Stomach smooth muscle (tissue), 2 donors: ENCODE data around the gene HOXD8.

Experiments
- H3K27ac ChIP-seq: one replicate; pipeline ENCODE4 v1.7.0; 2013; ENCODE audit warnings: mild to moderate bottlenecking, low read length, inconsistent platforms
- H3K27me3 ChIP-seq, 2 donors: one replicate each; pipeline ENCODE4 v1.7.0; 2013; ENCODE audit warnings: low read length in 2 of 2; ENCODE audit not compliant: insufficient read depth in 2 of 2, control insufficient read depth in 1 of 2
- H3K36me3 ChIP-seq, 2 donors: one replicate each; pipeline ENCODE4 v1.7.0; 2013; ENCODE audit warnings: low read length in 2 of 2; ENCODE audit not compliant: control insufficient read depth in 2 of 2, insufficient read depth in 2 of 2
- H3K4me1 ChIP-seq: one replicate; pipeline ENCODE4 v1.7.0; 2013; ENCODE audit warnings: low read length; ENCODE audit not compliant: control insufficient read depth, insufficient read depth
- H3K4me3 ChIP-seq, 2 donors: one replicate each; pipeline ENCODE4 v1.7.0; 2013; ENCODE audit warnings: low read length in 2 of 2
- H3K9ac ChIP-seq, 2 donors: one replicate each; pipeline ENCODE4 v1.7.0; 2013; ENCODE audit warnings: low read length in 2 of 2, mild to moderate bottlenecking in 1 of 2
- H3K9me3 ChIP-seq, 2 donors: one replicate each; pipeline ENCODE4 v1.7.0; 2013; ENCODE audit warnings: low read length in 2 of 2; ENCODE audit not compliant: control insufficient read depth in 2 of 2
- donor health status: healthy.
- donor health status: Pancreatic carcinoma.

The HOXD8 gene

DNA sequence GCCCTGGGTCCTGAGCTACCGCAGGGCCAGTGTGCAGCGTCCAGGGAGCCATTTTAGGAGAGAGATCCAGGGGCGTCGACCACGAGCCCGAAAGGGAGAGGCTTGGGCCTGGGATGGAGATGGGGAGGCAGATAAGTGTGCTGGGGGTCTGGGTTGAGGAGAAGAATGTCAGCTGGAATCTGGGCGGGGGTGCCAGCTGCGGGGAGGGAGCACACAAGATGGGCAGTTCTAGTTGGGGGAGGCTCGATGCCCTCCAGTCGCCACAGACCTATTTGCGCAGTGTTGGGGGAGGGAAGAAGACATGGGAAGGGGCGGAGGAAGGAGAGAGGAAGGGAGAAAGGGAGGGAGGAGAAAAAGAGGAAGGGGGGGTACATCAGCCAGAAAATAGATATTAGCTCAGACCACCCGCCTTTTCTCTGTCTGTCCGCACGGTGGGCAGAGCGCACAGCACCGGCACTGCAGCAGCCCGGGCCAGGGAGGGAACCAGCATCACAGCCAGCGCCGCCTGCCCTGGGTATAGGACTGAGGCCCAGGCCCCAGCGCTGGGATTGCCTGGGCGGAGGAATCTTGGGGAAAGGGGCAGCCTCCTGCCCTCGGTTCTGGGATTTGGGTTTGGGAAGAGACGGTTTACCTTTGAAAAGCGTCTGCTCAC, 24.3 kb upstream of the HOXD8 start:
- peaks cover 81 to 91% of the 10 kb centered on the region in 2 donors for H3K27me3 ChIP-seq
- no peak overlapping the region for H3K4me3 ChIP-seq
- no peak overlapping the region for H3K27ac ChIP-seq
- no peaks in the 10 kb centered on the region for H3K9me3 ChIP-seq
- no peaks in the 10 kb centered on the region for H3K36me3 ChIP-seq
- peaks cover 31% of the 10 kb centered on the region for H3K4me1 ChIP-seq
- H3K9ac ChIP-seq: no peak overlapping the region

GRCh38 chr2:176105730-176106580, 23.6 kb upstream of the HOXD8 start:
- peaks cover 28% of the 10 kb centered on the region for H3K4me1 ChIP-seq
- H3K4me3 ChIP-seq: peak overlapping the region in 1 of 2 donors; percentile 49
- H3K27me3 ChIP-seq: peaks cover 80 to 91% of the 10 kb centered on the region in 2 donors
- H3K36me3 ChIP-seq: no peaks in the 10 kb centered on the region
- no peaks in the 10 kb centered on the region for H3K9me3 ChIP-seq
- H3K27ac ChIP-seq: no peak overlapping the region
- H3K9ac ChIP-seq: no peak overlapping the region

DNA sequence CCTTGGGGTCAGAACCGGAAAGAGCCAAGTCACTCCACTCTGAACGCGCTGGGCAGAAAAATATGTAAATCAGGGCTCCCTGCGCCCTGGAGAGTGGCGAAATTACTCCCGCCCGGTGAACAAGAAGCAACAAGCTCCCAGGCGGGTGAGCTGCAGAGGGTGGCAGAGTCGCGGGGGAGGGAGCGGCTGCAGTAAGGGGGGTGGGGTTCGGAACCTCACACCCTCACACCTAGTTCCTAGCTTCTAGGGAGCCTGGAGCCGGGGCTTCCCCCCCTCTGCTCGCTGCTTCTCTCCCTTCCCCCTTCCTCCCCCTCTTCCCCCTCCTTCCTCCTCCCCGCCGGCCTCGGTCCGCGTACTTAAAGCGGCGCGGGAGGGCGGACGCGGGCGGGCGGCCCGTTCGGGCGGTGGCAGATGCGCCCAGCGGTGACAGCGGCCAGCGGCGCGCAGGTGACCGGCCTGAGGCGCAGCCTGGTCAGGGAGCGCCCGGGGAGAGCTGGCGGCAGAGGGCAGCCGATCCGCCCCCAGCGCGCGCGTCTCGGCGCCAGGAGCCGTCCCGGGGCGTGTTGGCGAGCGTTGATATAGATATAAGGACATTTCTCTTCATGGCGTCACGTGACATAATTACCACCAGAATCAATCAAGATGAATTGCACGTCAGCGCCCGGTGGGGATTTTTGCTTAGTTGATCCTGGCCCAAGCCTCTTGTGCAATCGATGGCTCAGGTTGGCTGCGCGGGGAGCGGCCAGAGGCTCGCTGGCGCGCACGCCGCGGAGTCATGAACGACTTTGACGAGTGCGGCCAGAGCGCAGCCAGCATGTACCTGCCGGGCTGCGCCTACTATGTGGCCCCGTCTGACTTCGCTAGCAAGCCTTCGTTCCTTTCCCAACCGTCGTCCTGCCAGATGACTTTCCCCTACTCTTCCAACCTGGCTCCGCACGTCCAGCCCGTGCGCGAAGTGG, 22.6 kb upstream of the HOXD8 start, which contains the start of gene HOXD11:
TSS of gene HOXD11 (plus strand) at position 700 of the 959 bp plus-strand sequence. CDS start at position 776, 76 bp downstream.
- Histone ChIP-seq H3K27me3 (peaks cover 79 to 91% of the 10 kb centered on the region in 2 donors), H3K27ac (no peak within 1 kb of the TSS), H3K9me3 (no peaks in the 10 kb centered on the region), H3K4me1 (peaks cover 29% of the 10 kb centered on the region), H3K9ac (no peak within 1 kb of the TSS), H3K36me3 (no peaks in the 10 kb centered on the region), H3K4me3 (peak within 1 kb of the TSS; percentile 16 to 49)

DNA sequence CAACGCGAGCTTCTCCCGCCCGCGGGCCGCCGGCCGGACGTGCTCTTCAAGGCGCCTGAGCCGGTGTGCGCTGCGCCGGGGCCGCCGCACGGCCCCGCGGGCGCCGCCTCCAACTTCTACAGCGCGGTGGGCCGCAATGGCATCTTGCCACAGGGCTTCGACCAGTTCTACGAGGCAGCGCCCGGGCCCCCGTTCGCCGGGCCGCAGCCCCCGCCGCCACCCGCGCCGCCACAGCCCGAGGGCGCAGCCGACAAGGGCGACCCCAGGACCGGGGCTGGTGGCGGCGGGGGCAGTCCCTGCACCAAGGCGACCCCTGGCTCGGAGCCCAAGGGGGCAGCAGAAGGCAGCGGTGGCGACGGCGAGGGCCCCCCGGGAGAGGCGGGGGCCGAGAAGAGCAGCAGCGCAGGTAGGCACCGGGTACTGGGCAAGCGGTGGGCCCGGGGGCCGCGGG, 21.7 kb upstream of the HOXD8 start:
- no peak overlapping the region for H3K9ac ChIP-seq
- peaks cover 81 to 91% of the 10 kb centered on the region in 2 donors for H3K27me3 ChIP-seq
- no peak overlapping the region for H3K4me3 ChIP-seq
- no peaks in the 10 kb centered on the region for H3K36me3 ChIP-seq
- H3K27ac ChIP-seq: no peak overlapping the region
- H3K4me1 ChIP-seq: peaks cover 31% of the 10 kb centered on the region
- peaks cover 0 to 4% of the 10 kb centered on the region in 2 donors for H3K9me3 ChIP-seq

- Histone ChIP-seq H3K9me3 (peaks cover 0 to 4% of the 10 kb centered on the region in 2 donors), H3K36me3 (no peaks in the 10 kb centered on the region), H3K4me3 (no peak overlapping the region), H3K27ac (no peak overlapping the region), H3K9ac (no peak overlapping the region), H3K4me1 (peaks cover 27% of the 10 kb centered on the region), H3K27me3 (peaks cover 81 to 91% of the 10 kb centered on the region in 2 donors)
Observed at GRCh38 chr2:176109192-176109901, 20.2 kb upstream of the HOXD8 start.

DNA sequence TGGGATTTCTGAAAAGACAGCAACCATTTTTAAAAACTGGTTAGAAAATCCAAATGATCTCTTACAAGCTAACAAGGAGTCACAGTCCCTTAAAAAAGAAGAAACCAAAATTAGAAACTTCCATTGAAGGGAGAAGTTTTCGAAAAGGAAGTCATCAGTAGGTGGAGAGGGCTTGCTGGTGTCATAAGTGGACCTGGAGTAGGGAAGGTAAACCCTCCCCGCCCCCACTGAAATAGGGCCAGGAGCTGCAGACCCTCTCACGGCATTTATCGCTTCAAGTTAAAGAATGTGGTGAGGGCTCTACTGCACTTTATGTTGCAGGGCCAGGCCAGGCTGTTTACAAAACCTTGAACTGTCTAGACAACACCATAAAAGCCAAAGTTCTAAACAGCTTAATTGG, 19.6 kb upstream of the HOXD8 start:
- peaks cover 81 to 91% of the 10 kb centered on the region in 2 donors for H3K27me3 ChIP-seq
- H3K4me1 ChIP-seq: peaks cover 21% of the 10 kb centered on the region
- no peaks in the 10 kb centered on the region for H3K36me3 ChIP-seq
- H3K4me3 ChIP-seq: no peak overlapping the region
- no peak overlapping the region for H3K27ac ChIP-seq
- H3K9me3 ChIP-seq: peaks cover 0 to 4% of the 10 kb centered on the region in 2 donors
- H3K9ac ChIP-seq: no peak overlapping the region

DNA sequence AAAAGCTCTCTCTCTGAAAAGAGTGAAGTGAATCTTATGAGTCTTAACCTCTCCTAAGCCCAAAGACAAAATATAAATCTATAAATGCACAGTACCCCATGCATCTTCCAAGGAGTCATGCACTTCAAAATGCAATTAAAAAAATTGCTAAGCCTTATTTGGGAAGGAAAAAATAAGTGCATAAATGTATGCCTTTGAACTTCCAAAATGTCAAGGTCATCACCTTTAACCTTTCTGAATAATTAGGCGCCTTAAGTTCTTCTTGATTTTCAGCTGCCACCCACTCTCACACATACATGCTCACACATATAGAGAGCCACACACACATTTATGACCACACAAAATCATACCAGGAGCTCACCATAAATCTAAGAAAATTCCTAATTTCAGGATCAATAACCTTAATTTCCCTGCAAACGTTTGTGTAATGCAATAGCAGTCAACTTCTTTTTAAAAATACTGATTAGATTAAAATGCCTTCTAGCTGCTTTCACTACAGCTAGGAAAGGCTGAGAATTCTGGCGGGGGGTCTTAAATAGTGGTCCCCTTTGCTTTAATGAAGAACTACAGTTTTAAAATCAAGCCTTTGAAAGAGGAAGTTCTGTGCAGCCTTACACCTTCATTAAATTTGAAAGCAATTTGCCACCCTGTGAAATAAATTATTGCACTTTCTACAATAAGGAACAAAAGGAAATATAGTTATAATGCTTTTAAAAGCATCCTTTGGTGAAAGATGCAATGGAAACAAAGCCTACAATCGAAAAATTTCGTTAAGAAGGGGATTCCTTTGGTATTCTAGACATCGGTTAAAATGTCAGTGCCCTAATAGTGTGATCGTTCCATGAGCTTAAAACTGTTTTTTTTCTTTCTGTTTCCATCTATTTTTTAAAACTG, 18.8 kb upstream of the HOXD8 start:
- Histone ChIP-seq H3K27me3 (peaks cover 77 to 91% of the 10 kb centered on the region in 2 donors), H3K4me1 (peaks cover 20% of the 10 kb centered on the region)

DNA sequence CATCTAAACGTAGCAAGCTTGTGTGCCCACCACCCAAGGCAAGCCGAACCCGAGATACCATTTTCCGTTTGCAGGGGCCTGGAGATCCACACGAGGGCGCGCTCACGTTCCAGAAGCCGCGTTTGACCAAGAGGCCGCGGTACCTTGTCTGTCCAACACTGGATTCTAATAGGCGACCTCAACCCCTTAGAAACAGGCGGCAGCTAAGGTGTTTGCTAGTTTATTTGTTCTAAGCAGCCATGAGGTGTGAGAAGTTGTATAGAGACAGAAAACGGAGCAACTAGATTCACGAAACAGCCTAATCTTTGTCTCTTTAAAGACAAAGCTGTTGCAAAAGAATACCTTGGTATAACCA, 18.2 kb upstream of the HOXD8 start:
- H3K27me3 ChIP-seq: peaks cover 77 to 91% of the 10 kb centered on the region in 2 donors
- H3K36me3 ChIP-seq: no peaks in the 10 kb centered on the region
- H3K4me1 ChIP-seq: peaks cover 20% of the 10 kb centered on the region
- H3K4me3 ChIP-seq: no peak overlapping the region
- H3K9me3 ChIP-seq: peaks cover 0 to 4% of the 10 kb centered on the region in 2 donors
- no peak overlapping the region for H3K27ac ChIP-seq
- no peak overlapping the region for H3K9ac ChIP-seq

More for the DNA sequence above, 18.8 kb upstream of the HOXD8 start:
- Histone ChIP-seq H3K36me3 (no peaks in the 10 kb centered on the region), H3K9ac (no peak overlapping the region), H3K4me3 (no peak overlapping the region), H3K27ac (no peak overlapping the region), H3K9me3 (peaks cover 0 to 4% of the 10 kb centered on the region in 2 donors)

GRCh38 chr2:176111846-176112374, 17.6 kb upstream of the HOXD8 start:
- no peak overlapping the region for H3K4me3 ChIP-seq
- peaks cover 0 to 4% of the 10 kb centered on the region in 2 donors for H3K9me3 ChIP-seq
- no peak overlapping the region for H3K9ac ChIP-seq
- H3K27me3 ChIP-seq: peaks cover 80 to 91% of the 10 kb centered on the region in 2 donors
- peaks cover 14% of the 10 kb centered on the region for H3K4me1 ChIP-seq
- H3K27ac ChIP-seq: no peak overlapping the region
- H3K36me3 ChIP-seq: no peaks in the 10 kb centered on the region
